Smooth muscle cell (in vitro differentiated cells): Measurements from ENCODE around the gene CD300A. TPM values are rescaled to one million over a fixed set of nuclear protein-coding genes. Genes with fewer than 3 reads are reported as not detected.

ENCODE experiments used
- polyA plus RNA-seq: library from polyadenylated mRNA; unstranded; fragments of >200 nt; fragmentation: Nextera tagmentation; extraction: Ambion mirVana; gene quantifications from 2 replicates; pipeline ENCODE4 v1.2.1, GENCODE V29; 2016
- small RNA-seq: library from RNA; depleted of rRNA; stranded (forward); fragments of <200 nt; gene quantifications from one replicate; pipeline ENCODE3, GENCODE V24; 2014
- total RNA-seq: library from RNA; depleted of rRNA; stranded (reverse); fragments of >200 nt; gene quantifications from 2 replicates; pipeline ENCODE4 v1.2.3, GENCODE V29; 2014

The CD300A gene
- total and polyA plus RNA-seq, 2 experiments from 2014 or later, result not detected

Small RNAs within 50 kb of the gene (small RNA-seq; reads per million reads assigned to genes)
- not detected for gene RNA5SP448

Other genes starting within 250 kb of the CD300A start
- not detected in 2 replicates for gene DNAI2, start 192.4 kb upstream of the CD300A start, total RNA-seq
- not detected in 2 replicates for gene DNAI2, start 192.4 kb upstream of the CD300A start, polyA plus RNA-seq
- not detected in 2 replicates for gene KIF19, start 140.4 kb upstream of the CD300A start, total RNA-seq
- gene KIF19, start 140.4 kb upstream of the CD300A start, polyA plus RNA-seq, result not detected in 2 replicates
- not detected in 2 replicates for gene BTBD17, start 104.8 kb upstream of the CD300A start, total RNA-seq
- gene BTBD17, start 104.8 kb upstream of the CD300A start, polyA plus RNA-seq, result not detected in 2 replicates
- gene GPR142, start 99.1 kb upstream of the CD300A start, total RNA-seq, result not detected in 2 replicates
- not detected in 2 replicates for gene GPR142, start 99.1 kb upstream of the CD300A start, polyA plus RNA-seq
- gene GPRC5C, start 34.5 kb upstream of the CD300A start, total RNA-seq, result 57.0 and 64.5 TPM in 2 replicates
- gene GPRC5C, start 34.5 kb upstream of the CD300A start, polyA plus RNA-seq, result 96.9 and 103 TPM in 2 replicates
- gene CD300LB, start 64.8 kb downstream of the CD300A start, total RNA-seq, result not detected in 2 replicates
- not detected in 2 replicates for gene CD300LB, start 64.8 kb downstream of the CD300A start, polyA plus RNA-seq
- gene CD300C, start 79.5 kb downstream of the CD300A start, total RNA-seq, result not detected in 2 replicates
- 0.46 TPM in 1 of 2 replicates, not detected in the other for gene CD300C, start 79.5 kb downstream of the CD300A start, polyA plus RNA-seq
- not detected in 2 replicates for gene CD300H, start 100.9 kb downstream of the CD300A start, total RNA-seq
- 0.65 TPM in 1 of 2 replicates, not detected in the other for gene CD300H, start 100.9 kb downstream of the CD300A start, polyA plus RNA-seq
- gene CD300LD, start 125.6 kb downstream of the CD300A start, total RNA-seq, result not detected in 2 replicates
- not detected in 2 replicates for gene CD300LD, start 125.6 kb downstream of the CD300A start, polyA plus RNA-seq
- 0.09 TPM in 1 of 2 replicates, not detected in the other for gene CD300E, start 157.1 kb downstream of the CD300A start, total RNA-seq
- not detected in 2 replicates for gene CD300E, start 157.1 kb downstream of the CD300A start, polyA plus RNA-seq
- not detected in 2 replicates for gene CD300LF, start 246.3 kb downstream of the CD300A start, total RNA-seq
- not detected in 2 replicates for gene CD300LF, start 246.3 kb downstream of the CD300A start, polyA plus RNA-seq